ENCODE measurements around the gene KLC3. TPM values are rescaled to one million over a fixed set of nuclear protein-coding genes. Genes with fewer than 3 reads are reported as not detected.

KLC3 gene
- total and polyA plus RNA-seq, 2 donors (not counting 1 experiment from before 2014, with no cell fraction given), result not detected

GRCh38 chr19:45314708-45315245, 25.8 kb upstream of the KLC3 start:
- 82% methylated on average over 6 of the region's 8 CpGs for WGBS (ENCODE audit: insufficient coverage)
- Mint-ChIP-seq H3K4me3 (no peak overlapping the region), H3K9me3 (ENCODE audit: insufficient read depth) (no peaks in the 10 kb centered on the region), H3K27ac (no peak overlapping the region), H3K4me1 (no peaks in the 10 kb centered on the region), H3K27me3 (peaks cover 39% of the 10 kb centered on the region)
- Histone ChIP-seq H3K9me3 (ENCODE audit: control extremely low read depth in 1 of 3, control insufficient read depth in 2 of 3, insufficient read depth in 1 of 3, low read length in 2 of 3) (no peaks in the 10 kb centered on the region), H4K20me1 (ENCODE audit: control insufficient read depth, insufficient read depth, low read length, poor library complexity, severe bottlenecking) (no peaks in the 10 kb centered on the region), H2AFZ (ENCODE audit: insufficient read depth, low read depth, low read length, poor library complexity, severe bottlenecking) (no peak overlapping the region), H3K4me3 (ENCODE audit: control extremely low read depth in 1 of 5, extremely low read depth in 1 of 5, insufficient read depth in 1 of 5, low read depth in 2 of 5, low read length in 4 of 5) (no peak overlapping the region), H3K27ac (ENCODE audit: low read length in 2 of 2) (no peak overlapping the region), H3K36me3 (replicated peaks in 1 of 2; ENCODE audit: control extremely low read depth in 1 of 2, control insufficient read depth in 1 of 2, extremely low read depth in 1 of 2, insufficient read depth in 2 of 2, low read length in 1 of 2) (no peaks in the 10 kb centered on the region), H3K9ac (ENCODE audit: low read length) (no peak overlapping the region), H3K4me2 (replicated peaks; ENCODE audit: low read depth, low read length, poor library complexity, severe bottlenecking) (no peak overlapping the region), H3K79me2 (ENCODE audit: control insufficient read depth, insufficient read depth, low read length) (no peaks in the 10 kb centered on the region), H3K27me3 (replicated peaks in 1 of 4; ENCODE audit: control extremely low read depth in 1 of 4, control insufficient read depth in 3 of 4, insufficient read depth in 4 of 4, low read length in 3 of 4) (peaks cover 0 to 8% (median 0%) of the 10 kb centered on the region in 4 experiments), H3K4me1 (ENCODE audit: control insufficient read depth in 2 of 2, insufficient read depth in 2 of 2, low read length in 2 of 2) (no peaks in the 10 kb centered on the region)
- TF ChIP-seq CTCF (IDR thresholded peaks at IDR 0.05), result no peak
- TF ChIP-seq EZH2 (IDR thresholded peaks at IDR 0.05; ENCODE audit: borderline replicate concordance, insufficient read depth, low read depth, low read length, poor library complexity, severe bottlenecking), result no peak
- DNase-seq (no peak), ATAC-seq (ENCODE audit: low read depth) (no peak)
- CTCF ChIA-PET, result no interaction called here
- intact Hi-C loops (cut with micrococcal nuclease), result no loop called here
- POLR2A ChIA-PET, result no interaction called here

- no peak overlapping the region for H3K9ac ChIP-seq (ENCODE audit: low read length)
- TF ChIP-seq EZH2 (IDR thresholded peaks at IDR 0.05; ENCODE audit: borderline replicate concordance, insufficient read depth, low read depth, low read length, poor library complexity, severe bottlenecking) (no peak), CTCF (IDR thresholded peaks at IDR 0.05) (no peak)
- DNase-seq (no peak), ATAC-seq (ENCODE audit: low read depth) (no peak)
- peaks cover 0 to 8% (median 0%) of the 10 kb centered on the region in 4 experiments for H3K27me3 ChIP-seq (replicated peaks in 1 of 4; ENCODE audit: control extremely low read depth in 1 of 4, control insufficient read depth in 3 of 4, insufficient read depth in 4 of 4, low read length in 3 of 4)
- no peaks in the 10 kb centered on the region for H3K9me3 Mint-ChIP-seq (ENCODE audit: insufficient read depth)
- intact Hi-C loops (cut with micrococcal nuclease), result no loop called here
- no peaks in the 10 kb centered on the region for H3K36me3 ChIP-seq (replicated peaks in 1 of 2; ENCODE audit: control extremely low read depth in 1 of 2, control insufficient read depth in 1 of 2, extremely low read depth in 1 of 2, insufficient read depth in 2 of 2, low read length in 1 of 2)
- no peaks in the 10 kb centered on the region for H3K9me3 ChIP-seq (ENCODE audit: control extremely low read depth in 1 of 3, control insufficient read depth in 2 of 3, insufficient read depth in 1 of 3, low read length in 2 of 3)
- H4K20me1 ChIP-seq (ENCODE audit: control insufficient read depth, insufficient read depth, low read length, poor library complexity, severe bottlenecking), result no peaks in the 10 kb centered on the region
- H3K27ac ChIP-seq (ENCODE audit: low read length in 2 of 2), result no peak overlapping the region
- no peak overlapping the region for H3K4me2 ChIP-seq (replicated peaks; ENCODE audit: low read depth, low read length, poor library complexity, severe bottlenecking)
- no peak overlapping the region for H3K27ac Mint-ChIP-seq
- CTCF ChIA-PET, result no interaction called here
- no peak overlapping the region for H3K4me3 ChIP-seq (ENCODE audit: control extremely low read depth in 1 of 5, extremely low read depth in 1 of 5, insufficient read depth in 1 of 5, low read depth in 2 of 5, low read length in 4 of 5)
- H3K4me3 Mint-ChIP-seq, result no peak overlapping the region
- H3K27me3 Mint-ChIP-seq, result peaks cover 39% of the 10 kb centered on the region
- no peaks in the 10 kb centered on the region for H3K4me1 Mint-ChIP-seq
- H3K79me2 ChIP-seq (ENCODE audit: control insufficient read depth, insufficient read depth, low read length), result no peaks in the 10 kb centered on the region
- H3K4me1 ChIP-seq (ENCODE audit: control insufficient read depth in 2 of 2, insufficient read depth in 2 of 2, low read length in 2 of 2), result no peaks in the 10 kb centered on the region
- POLR2A ChIA-PET, result no interaction called here
- WGBS (ENCODE audit: insufficient coverage), result 68% methylated on average over 21 of the region's 21 CpGs
- no peak overlapping the region for H2AFZ ChIP-seq (ENCODE audit: insufficient read depth, low read depth, low read length, poor library complexity, severe bottlenecking)
These were observed 25.2 kb upstream of the KLC3 start for GRCh38 chr19:45315304-45315703.

Measured in B cell (primary cell).